Activated effector memory CD4-positive, alpha-beta T cell treated with anti-CD3 and anti-CD28 coated beads, Interleukin-2, amount 50 U/mL, for 16 hours (primary cell): ENCODE measurements around the gene MNAT1.
"Not testable (repeated sequence)": the region's sequence is repeated elsewhere in the genome, so short reads cannot be mapped to it uniquely, and the experiment has no call there.

Source experiments
- DNase-seq: peaks from one replicate; pipeline ENCODE4 v3.0.0-alpha.2; 2020

MNAT1 gene

DNA sequence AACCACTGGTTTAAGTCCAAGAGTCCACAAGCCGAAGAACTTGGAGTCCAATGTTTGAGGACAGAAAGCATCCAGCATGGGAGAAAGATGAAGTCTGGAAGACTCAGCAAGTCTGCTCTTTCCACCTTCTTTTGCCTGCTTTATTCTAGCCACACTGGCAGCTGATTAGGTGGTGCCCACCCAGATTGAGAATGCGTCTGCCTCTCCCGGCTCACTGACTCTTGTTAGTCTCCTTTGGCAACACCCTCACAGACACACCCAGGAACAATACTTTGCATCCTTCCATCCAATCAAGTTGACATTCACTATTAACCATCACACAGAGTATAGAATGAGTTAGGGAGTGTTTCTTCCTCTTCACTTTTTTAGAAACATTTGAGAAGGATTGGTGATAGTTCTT is 156.1 kb downstream of the MNAT1 start:
- not testable (repeated sequence) for DNase-seq

DNA sequence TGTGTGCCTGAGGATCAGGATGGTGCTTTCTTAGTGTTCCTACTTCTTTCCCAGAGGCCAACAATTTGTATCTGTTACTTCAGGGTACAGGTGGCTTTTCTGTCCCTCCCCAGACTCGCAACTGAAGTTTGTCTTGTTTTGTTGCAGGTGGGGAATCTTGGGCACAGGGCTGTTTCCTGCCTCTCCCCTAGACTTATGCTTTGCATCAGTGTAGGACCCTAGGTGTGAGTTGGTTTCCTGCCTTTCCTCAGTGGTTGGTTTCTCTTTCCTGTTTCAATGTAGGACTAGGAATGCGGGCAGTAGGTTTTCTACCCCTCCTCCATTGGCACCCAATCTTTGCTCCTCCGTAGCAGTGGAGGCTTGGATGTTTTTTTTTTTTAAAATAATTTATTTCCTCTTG is 159.3 kb downstream of the MNAT1 start:
- DNase-seq: no peak

DNA sequence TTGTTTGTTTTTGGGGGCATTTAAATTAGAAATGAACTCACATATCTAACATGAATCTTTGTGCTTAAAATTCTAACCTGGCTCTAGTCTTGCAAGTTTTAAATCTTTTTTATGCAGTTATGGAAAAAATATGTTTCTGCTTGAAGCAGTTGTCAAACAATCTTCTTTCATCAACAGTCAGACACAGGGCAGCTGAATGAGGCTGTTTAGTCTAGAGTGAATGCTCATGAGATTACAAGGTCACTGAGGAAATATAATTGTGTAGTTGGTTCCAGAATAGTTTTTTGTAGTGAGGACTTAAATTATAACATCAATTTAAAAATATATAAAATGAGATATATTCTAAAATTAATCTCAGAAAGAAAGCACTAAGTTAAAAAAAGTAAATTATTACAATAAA is 169.8 kb downstream of the MNAT1 start:
- DNase-seq: no peak

DNA sequence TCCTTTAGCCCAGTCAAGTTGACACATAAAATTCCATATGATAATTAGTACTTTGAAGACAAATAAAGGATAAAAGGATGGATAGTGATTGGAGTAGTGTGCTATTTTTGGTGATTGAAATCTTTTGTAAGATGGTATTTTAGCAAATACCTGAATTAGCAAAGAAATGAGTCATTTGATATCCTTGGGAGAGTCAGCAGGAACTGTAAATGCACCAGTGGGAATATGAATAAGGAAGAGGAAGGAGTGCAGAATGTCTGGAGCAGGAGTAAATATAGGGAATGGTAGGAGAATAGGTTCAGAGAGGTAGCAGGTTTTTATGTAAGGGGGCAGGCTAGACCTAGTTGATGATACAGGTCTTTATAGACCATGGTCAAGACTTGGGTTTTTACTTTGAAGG is 171.4 kb downstream of the MNAT1 start:
- no peak for DNase-seq

DNA sequence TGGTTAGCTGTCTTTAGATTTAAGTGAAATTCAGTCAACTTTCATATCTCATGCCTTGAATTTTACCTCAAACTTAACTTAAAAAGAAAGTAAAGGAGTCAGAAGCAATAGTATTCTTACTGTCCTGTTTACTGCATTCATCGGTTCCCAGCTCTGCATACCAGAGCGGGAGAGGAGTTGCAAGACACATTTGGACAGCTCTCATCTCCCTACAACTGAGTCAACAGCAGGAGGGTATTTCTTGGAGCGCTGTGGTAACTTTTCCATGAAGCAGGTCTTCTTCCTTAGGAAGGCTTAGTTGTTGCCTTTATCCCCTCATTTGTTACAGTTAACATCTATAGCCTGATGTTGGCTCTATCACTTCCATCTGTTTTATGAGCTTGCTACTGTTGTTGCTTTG is 181.2 kb downstream of the MNAT1 start:
- no peak for DNase-seq

DNA sequence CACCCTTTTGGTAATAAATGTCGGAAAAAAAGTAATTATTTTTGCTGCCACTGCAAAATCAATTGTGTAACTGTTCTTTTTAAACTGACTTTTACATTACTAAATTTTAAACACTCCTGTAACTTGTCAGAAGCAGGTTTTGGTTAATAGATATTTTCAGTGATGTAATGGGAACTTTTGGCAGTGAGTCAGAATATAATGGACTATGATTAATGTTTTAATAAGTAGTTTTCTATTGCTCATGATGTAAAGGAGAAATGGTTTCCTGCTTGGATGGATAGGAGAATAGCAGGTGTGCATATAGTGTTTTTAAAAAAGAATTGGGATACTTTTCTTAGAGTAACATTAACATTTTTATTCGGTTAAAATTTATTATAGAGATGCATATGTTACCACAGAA is 187.5 kb downstream of the MNAT1 start:
- DNase-seq: no peak

DNA sequence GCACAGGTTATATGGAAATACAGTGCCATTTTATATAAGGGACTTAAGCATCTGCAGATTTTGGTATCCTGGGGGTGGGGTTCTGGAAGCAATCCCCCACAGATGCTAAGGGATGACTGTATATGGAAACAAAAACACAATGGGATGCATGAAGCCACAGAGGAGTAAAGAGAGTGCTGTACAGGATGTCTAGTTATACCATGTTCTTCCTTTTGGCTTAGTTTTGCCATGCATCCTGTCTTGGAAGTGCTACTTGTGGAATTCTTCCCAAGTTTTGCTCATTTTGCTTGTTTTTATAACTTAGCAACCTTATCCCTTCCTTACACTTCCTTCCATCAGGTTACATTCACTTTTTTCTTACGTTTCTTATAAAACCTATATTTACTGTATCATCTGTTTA is 190.7 kb downstream of the MNAT1 start:
- DNase-seq: no peak

DNA sequence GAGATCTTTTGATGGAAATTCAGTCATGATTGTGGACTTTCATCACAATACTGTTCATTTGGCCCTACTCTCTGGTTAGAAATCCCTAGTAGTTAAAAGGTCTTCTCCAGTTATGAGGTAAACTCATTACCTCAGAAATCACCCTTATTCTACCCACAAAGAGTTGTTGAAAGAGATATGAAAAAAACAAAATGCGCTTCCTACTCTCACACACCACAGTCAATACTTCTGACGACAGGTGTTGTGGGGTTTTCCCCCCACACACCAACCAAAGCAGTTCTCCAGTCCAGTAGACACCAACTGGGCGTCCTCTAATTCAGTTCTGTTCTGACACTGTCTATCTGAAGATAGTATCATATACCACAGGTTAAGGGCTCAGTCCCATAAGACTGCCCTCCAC is 191.4 kb downstream of the MNAT1 start:
- no peak for DNase-seq

DNA sequence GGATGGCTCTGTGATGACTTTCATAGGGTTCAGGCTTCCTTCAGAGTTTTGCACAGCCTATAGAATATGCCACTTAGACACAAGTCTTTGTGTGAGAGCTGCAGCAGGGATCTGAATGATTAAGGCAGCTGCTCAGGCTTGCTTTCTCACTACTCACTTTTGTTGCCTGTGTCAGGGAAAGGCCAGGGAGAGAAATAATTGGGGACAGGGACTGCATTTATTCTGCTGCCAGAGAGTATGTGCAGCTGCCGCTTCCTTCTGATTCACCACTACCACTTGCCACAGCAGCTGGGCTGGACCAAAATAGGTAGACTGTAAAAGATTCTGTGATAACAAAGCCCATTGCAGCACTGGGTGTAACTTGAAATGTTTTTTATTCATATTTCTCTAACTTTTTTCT is 196.7 kb downstream of the MNAT1 start:
- no peak for DNase-seq

DNA sequence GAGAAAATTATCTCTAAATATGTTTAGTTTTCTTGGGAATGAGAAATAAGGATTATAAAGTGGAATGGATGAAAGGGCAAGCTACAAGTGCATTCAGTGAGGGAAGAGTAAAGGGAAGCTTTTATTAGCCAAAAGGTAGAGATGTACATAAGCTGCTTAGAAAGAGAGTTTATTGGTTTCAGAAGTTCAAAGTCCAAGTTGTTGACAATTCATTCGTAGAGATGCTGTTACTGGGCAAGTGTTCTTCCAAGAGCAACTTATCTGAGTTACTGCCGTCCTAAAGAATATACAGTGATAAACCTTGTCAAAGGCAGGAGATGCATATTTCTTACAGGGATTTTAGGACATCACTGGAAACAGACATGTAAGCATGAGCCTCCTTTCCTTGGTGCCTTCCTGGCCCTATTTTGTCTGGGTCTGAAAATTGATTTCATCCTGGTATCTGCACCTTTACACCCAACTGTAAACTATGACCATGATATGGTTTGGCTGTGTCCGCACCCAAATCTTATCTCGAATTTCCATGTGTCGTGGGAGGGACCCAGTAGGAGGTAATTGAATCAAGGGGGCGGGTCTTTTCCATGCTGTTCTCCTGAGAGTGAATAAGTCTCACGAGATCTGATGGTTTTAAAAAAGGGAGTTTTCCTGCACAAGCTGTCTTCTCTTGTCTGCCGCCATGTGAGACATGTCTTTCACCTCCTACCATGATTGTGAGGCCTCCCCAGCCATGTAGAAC is 199.5 kb downstream of the MNAT1 start:
- DNase-seq: no peak

DNA sequence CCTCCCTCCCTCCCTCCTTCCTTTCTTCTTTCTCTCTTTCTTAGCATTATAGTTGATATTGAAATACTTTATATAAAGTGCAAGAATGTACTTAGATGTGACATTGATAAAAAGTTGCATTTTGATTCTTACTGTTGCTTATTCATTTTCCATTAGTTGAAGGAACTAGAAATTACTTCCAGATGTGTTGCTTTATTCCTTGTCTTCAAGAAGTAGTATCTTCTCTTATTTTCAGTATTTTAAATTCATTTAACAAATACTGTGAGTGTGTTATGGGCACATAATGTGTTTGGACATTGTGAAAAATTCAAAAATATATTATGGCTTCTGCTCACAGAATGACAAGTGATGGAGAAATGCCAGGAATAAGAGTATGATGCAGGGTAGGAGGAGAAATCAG is 200.8 kb downstream of the MNAT1 start:
- DNase-seq: no peak

DNA sequence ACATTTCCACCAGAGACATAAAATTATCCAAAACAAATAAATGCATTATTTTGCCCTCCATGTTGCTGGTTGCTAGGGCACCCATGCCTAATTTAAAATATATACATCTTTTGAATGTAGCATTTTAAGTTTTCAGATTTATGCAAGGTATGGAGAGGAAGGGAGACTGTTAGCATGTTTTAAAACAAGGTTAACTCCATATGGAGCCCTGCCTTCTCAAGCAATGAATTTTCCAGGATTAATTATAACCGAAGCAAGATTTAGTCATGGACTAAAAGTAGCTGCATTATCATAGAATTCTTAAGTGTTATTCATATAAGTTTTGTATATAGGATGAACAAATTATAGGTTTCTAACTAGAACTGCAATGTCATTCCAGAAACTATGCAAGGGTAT is 209.1 kb downstream of the MNAT1 start:
- DNase-seq: no peak

DNA sequence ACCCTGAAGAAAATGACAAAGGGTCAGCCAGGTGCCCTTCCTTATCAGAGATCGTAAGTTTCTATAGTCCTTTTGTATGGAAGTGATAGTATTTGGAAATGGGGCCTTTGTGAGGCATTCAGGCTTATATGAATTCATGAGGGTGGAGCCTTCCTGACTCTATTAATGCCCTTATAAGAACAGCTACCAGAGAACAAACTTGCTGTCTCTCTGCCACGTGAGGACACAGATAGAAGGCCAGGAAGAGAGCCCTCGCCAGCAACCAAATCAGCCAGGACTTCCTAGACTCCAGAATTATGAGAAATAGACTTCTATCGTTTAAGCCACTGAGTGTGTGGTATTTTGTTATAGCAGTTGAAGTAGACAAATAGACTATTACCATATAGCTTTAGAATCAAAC is 209.6 kb downstream of the MNAT1 start:
- no peak for DNase-seq

DNA sequence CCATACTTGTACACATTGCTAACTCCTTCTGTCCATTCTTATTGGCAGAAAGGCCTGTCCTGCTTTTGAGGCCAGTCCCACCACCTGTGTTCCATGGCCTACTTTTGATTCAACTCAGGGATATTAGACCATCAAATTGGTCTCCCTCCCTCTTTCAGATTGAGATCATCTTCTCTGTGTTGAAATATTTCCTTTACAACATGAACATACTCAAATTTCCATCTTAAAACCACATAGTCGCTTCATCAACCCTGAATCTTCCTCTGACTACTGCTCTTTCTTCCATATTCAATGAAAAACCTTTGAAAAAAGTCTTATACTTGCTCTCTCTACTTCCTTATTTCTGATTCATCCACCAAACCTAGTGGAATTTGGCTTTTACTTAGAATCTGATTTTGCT is 211.4 kb downstream of the MNAT1 start:
- no peak for DNase-seq

DNA sequence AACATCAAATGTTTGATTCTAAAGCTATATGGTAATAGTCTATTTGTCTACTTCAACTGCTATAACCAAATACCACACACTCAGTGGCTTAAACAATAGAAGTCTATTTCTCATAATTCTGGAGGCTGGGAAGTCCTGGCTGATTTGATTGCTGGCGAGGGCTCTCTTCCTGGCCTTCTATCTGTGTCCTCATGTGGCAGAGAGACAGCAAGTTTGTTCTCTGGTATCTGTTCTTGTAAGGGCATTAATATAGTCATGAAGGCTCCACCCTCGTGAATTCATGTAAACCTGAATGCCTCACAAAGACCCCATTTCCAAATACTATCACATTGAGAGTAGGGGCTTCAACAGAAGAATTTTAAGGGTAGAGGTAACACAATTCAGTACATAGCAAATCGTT is 212.2 kb downstream of the MNAT1 start:
- DNase-seq: no peak

DNA sequence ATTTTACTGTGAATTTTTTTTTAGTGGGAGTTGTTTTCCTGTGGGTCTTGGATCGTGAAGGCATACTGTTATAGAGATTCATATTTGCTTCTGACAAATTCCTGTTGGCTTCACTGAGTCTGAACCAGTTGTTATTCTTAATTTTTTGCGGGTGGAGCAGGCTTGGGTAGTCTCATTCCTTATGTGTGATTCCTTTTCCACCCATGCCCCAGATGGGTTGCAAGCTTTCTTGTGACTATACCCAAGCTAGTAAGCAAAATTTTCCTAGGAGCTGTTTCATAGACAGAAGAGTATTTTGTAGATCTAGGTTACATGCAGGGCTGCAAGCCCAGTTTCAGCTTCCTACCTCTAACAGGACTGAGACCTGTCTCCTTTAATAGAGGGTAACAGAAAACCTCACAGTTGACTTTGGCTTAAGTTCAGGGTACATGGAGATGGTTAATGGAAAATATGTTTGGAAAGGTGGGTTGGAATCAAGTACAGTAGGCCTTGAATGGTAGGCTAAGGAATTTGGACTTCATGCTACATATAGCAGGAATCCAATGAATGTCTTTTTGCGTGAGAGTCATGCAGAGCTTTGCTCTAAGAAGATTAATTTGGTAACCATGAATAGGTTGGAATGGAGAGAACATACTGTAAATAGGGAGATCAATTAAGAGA is 217.3 kb downstream of the MNAT1 start:
- DNase-seq: no peak

DNA sequence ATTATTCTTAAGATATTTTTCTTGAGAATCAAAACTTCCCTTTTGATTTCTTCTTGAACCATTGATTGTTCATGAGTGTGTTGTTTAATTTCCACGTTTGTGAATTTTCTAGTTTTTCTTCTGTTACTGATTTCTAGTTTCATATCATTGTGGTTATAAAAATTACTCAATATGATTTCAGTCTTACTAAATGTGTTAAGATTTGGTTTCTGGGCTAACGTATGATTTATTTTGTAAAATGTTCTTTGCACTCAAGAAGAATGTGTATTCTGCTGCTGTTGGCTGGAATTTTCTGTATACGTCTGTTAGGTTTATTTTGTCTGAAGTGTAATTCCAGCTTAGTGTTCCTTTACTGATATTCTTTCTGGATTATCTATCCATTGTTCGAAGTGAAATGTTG is 221.6 kb downstream of the MNAT1 start:
- DNase-seq: no peak

DNA sequence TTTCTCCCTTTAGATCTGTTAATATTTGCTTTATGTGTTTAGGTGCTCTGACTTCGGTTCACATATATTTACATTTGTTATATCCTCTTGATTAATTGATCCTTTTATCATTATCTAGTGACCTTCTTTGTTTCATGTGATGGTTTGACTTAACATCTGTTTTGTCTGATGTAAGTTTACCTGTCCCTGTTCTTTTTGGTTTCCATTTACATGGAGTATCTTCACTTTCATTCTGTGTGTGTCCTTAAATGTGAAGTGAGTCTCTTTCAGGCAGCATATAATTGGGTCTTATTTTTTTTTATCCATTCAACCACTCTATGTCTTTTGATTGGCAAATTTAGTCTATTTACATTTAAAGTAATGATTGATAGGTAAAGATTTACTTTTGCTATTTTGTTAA is 222.1 kb downstream of the MNAT1 start:
- DNase-seq: no peak

DNA sequence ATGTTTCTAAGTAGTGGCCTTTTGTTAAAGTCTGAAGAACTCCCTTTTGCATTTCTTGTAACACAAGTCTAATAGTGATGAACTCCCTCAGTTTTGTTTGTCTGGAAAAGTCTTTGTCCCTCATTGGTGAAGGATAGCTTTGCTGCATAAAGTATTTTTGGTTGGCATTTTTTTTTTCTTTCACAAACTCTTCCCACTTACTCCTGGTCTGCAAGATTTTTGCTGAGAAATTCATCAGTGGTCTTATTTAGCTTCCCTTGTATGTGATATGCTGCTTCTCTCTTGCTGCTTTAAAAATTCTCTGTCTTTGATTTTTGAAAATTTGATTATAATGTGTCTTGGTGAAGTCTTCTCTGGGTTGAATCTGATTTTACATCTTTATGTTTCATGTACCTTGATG is 223.6 kb downstream of the MNAT1 start:
- no peak for DNase-seq

DNA sequence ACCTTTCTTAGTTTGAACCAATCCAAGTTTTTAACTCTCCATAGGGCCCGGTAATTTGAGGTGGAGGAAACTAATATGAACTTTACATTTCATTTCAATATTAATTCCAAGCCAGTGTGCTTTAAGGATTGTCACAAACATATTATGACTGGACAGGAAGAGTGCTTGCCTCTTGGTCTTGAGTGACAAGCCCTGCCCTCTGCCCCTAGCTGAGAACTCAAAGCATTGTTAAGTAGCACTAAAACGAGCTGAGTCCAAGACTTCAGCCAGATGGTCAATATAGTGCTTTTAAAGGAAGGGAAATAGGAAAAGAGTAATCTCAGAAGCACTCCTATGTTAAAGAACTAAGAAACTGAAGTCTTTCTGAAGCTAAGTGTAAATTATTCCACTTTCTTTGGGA is 229.2 kb downstream of the MNAT1 start:
- DNase-seq: no peak

DNA sequence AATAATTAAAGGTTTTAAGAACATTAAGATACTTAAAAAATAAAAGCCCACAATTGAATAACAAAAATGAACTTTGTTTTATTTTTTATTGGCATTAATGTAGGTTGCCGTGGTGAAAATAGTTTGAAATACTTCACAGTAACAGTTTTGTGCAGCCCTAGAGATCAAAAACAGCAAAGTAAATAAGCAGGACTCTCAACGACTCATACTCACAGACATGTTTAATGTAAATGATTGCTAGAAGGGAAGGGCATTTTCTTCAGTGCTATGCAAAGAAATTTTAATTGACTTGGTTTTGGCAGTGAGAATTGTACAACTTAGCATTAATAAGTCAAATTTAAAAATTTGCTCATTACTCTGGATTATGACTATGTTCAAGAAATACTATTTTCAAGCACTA is 230.3 kb downstream of the MNAT1 start:
- no peak for DNase-seq

DNA sequence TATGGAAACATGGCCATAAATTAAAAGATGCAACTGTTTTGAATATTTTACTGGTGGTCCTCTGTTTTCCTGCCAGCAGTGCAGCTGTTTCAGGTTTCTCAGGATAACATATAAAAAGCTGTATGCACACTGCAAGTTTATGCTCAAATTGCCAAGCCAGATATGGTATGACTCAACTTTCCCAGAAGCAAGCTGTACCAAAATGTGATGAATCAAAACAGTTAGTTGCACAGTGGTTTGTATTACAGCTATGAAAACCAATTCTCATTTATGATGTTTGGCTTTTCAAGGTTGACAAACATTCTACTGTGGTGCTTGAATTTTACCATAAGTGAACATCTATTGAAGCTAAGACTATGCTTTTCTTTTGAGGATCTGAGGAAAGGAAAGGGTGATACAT is 230.8 kb downstream of the MNAT1 start:
- DNase-seq: no peak

DNA sequence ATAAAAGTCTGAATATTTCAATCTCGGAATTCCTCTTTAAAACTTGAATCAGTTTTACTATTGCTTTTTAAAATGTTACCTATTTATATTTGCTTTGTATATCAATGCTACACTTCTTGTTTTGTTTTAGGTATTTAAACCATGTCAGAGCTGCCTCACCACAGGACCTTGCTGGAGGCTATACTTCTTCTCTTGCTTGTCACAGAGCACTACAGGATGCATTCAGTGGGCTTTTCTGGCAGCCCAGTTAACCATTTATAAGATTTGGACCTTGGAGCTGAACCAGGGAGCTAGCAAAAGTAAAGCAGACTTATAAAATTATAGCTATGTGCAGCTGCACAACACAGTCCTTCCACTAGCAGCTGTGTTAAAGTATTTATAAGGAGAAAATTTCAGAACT is 233.5 kb downstream of the MNAT1 start:
- DNase-seq: no peak

DNA sequence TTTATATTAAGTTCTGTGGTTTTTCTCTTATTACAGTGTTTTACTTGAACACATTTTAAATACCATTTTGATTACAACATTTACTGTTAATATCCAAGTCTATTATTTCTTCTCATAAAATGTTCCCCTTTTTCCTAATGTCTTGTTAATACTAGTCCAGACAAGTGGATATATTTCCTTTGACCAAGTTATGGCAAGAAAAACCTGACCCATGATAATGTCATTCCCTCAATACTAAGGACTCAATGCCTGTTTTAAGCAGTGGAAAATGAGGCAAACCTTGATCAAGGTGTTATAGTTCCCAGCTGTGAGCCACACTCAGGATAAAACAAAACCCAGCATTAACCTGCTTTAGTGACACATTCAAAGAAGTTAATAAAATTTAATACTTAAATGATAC is 234.1 kb downstream of the MNAT1 start:
- DNase-seq: no peak

DNA sequence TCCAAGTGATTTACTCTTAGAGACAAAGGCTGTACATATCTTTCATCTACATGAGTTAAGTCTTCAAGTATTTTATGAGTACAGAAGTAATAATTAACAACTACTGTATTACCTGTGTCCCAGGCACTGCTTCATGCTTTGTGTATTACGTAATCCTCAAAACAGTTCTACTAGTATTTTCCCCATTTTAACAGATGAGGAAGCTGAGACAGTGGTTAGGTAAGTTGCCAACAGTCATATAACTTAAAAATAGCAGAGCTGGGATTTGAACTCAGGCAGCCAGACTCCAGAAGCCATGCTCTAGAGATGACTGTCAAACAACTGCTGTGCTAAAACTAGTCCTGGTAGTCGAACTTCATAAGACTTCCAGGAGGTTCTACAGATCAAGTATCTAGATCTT is 235.6 kb downstream of the MNAT1 start:
- DNase-seq: no peak
